ENCODE results near the gene POMT1. TPM values are rescaled to one million over a fixed set of nuclear protein-coding genes. Genes with fewer than 3 reads are reported as not detected.

POMT1 gene
- total RNA-seq, 4 donors from 2014 or later = 16.6 to 62.0 (median 34.1) TPM

GRCh38 chr9:131559421-131560000 lies 56.8 kb downstream of the POMT1 start:
- no peak for DNase-seq (ENCODE audit: low spot score in 2 of 2)
- no peak overlapping the region for H3K4me3 ChIP-seq
- H3K27me3 ChIP-seq = peaks cover 23% of the 10 kb centered on the region
- H3K4me1 ChIP-seq = no peaks in the 10 kb centered on the region
- WGBS = 63% methylated on average over 1 of the region's 1 CpG
- peaks cover 5% of the 10 kb centered on the region for H3K9me3 ChIP-seq
- no peaks in the 10 kb centered on the region for H3K36me3 ChIP-seq
- no peak overlapping the region for H3K27ac ChIP-seq
- TF ChIP-seq CTCF (IDR thresholded peaks at IDR 0.05) = no peak
- TF ChIP-seq POLR2AphosphoS5 (IDR thresholded peaks at IDR 0.05) = no peak
- TF ChIP-seq POLR2A (IDR thresholded peaks at IDR 0.05) = no peak
- TF ChIP-seq EP300 (IDR thresholded peaks at IDR 0.05) = no peak

GRCh38 chr9:131562032-131562959 lies 59.6 kb downstream of the POMT1 start:
- DNase-seq (ENCODE audit: low spot score in 2 of 2) = no peak
- WGBS = 57% methylated on average over 9 of the region's 9 CpGs
- no peak overlapping the region for H3K4me3 ChIP-seq
- H3K36me3 ChIP-seq = no peaks in the 10 kb centered on the region
- no peaks in the 10 kb centered on the region for H3K27me3 ChIP-seq
- no peak for TF ChIP-seq CTCF (IDR thresholded peaks at IDR 0.05)
- no peak for TF ChIP-seq EP300 (IDR thresholded peaks at IDR 0.05)
- TF ChIP-seq POLR2A (IDR thresholded peaks at IDR 0.05) = no peak
- no peak for TF ChIP-seq POLR2AphosphoS5 (IDR thresholded peaks at IDR 0.05)
- no peaks in the 10 kb centered on the region for H3K4me1 ChIP-seq
- peaks cover 5% of the 10 kb centered on the region for H3K9me3 ChIP-seq
- H3K27ac ChIP-seq = no peak overlapping the region

- Histone ChIP-seq H3K27ac (no peak overlapping the region), H3K36me3 (peaks cover 7% of the 10 kb centered on the region), H3K9me3 (peaks cover 5% of the 10 kb centered on the region), H3K27me3 (no peaks in the 10 kb centered on the region), H3K4me3 (no peak overlapping the region), H3K4me1 (no peaks in the 10 kb centered on the region)
- DNase-seq (ENCODE audit: low spot score in 2 of 2) = no peak
- WGBS = 80% methylated on average over 5 of the region's 5 CpGs
- TF ChIP-seq CTCF (IDR thresholded peaks at IDR 0.05) (no peak), EP300 (IDR thresholded peaks at IDR 0.05) (no peak), POLR2A (IDR thresholded peaks at IDR 0.05) (no peak), POLR2AphosphoS5 (IDR thresholded peaks at IDR 0.05) (no peak)
Measured at GRCh38 chr9:131565369-131565768, 62.7 kb downstream of the POMT1 start.

GRCh38 chr9:131566158-131566557 lies 63.4 kb downstream of the POMT1 start:
- H3K27me3 ChIP-seq = no peaks in the 10 kb centered on the region
- TF ChIP-seq POLR2AphosphoS5 (IDR thresholded peaks at IDR 0.05) (no peak), POLR2A (IDR thresholded peaks at IDR 0.05) (no peak), EP300 (IDR thresholded peaks at IDR 0.05) (no peak), CTCF (IDR thresholded peaks at IDR 0.05) (no peak)
- no peaks in the 10 kb centered on the region for H3K9me3 ChIP-seq
- no peak overlapping the region for H3K4me3 ChIP-seq
- no peak for DNase-seq (ENCODE audit: low spot score in 2 of 2)
- no peaks in the 10 kb centered on the region for H3K4me1 ChIP-seq
- H3K36me3 ChIP-seq = peaks cover 8% of the 10 kb centered on the region
- WGBS = 87% methylated on average over 3 of the region's 3 CpGs
- H3K27ac ChIP-seq = no peak overlapping the region

- no peak for DNase-seq (ENCODE audit: low spot score in 2 of 2)
- Histone ChIP-seq H3K4me3 (no peak overlapping the region), H3K4me1 (no peaks in the 10 kb centered on the region), H3K27me3 (no peaks in the 10 kb centered on the region), H3K36me3 (peaks cover 22% of the 10 kb centered on the region), H3K9me3 (no peaks in the 10 kb centered on the region), H3K27ac (no peak overlapping the region)
- 100% methylated on average over 8 of the region's 8 CpGs for WGBS
- TF ChIP-seq CTCF (IDR thresholded peaks at IDR 0.05) = no peak
- TF ChIP-seq POLR2A (IDR thresholded peaks at IDR 0.05) = no peak
- TF ChIP-seq POLR2AphosphoS5 (IDR thresholded peaks at IDR 0.05) = no peak
- no peak for TF ChIP-seq EP300 (IDR thresholded peaks at IDR 0.05)
Measured at GRCh38 chr9:131567910-131568309, 65.2 kb downstream of the POMT1 start.

Measured in suprapubic skin (tissue), 4 donors.